ENCODE measurements around the gene NRP2.

Gene NRP2

DNA sequence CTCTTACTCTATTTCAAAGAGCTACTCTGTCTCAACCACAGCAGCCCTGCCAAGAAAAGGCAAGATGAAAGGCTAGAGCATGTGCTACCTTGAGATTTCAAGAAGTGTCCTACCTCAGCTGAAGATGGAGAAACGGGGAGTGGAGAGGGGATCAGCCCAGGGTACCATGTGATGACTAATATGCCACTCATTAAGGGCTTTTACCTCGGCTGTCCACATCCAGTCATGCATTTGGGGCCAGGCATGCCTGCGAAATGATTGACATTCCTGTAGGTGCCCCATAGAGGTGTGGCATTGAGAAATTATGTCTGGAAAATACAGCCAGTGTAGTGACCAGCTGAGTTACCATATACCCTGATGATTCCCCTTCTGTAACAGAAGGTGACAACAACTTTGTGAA is 96.1 kb downstream of the NRP2 start:
- Histone ChIP-seq H4K20me1 (ENCODE audit: insufficient read depth) (no peaks in the 10 kb centered on the region), H3K36me3 (ENCODE audit: insufficient read depth) (no peaks in the 10 kb centered on the region), H3K79me2 (ENCODE audit: insufficient read depth, low read depth) (no peaks in the 10 kb centered on the region), H3K27ac (no peak overlapping the region), H3K4me1 (ENCODE audit: low read depth, poor library complexity, severe bottlenecking) (no peaks in the 10 kb centered on the region), H3K4me3 (IDR thresholded peaks at IDR 0.05; ENCODE audit: insufficient read depth, low read depth, low read length) (no peak overlapping the region), H3K9ac (no peak overlapping the region), H3K27me3 (ENCODE audit: insufficient read depth, low read depth) (no peaks in the 10 kb centered on the region), H3K4me2 (no peak overlapping the region), H2AFZ (ENCODE audit: low read depth) (no peak overlapping the region)
- TF ChIP-seq, protein P1, sequence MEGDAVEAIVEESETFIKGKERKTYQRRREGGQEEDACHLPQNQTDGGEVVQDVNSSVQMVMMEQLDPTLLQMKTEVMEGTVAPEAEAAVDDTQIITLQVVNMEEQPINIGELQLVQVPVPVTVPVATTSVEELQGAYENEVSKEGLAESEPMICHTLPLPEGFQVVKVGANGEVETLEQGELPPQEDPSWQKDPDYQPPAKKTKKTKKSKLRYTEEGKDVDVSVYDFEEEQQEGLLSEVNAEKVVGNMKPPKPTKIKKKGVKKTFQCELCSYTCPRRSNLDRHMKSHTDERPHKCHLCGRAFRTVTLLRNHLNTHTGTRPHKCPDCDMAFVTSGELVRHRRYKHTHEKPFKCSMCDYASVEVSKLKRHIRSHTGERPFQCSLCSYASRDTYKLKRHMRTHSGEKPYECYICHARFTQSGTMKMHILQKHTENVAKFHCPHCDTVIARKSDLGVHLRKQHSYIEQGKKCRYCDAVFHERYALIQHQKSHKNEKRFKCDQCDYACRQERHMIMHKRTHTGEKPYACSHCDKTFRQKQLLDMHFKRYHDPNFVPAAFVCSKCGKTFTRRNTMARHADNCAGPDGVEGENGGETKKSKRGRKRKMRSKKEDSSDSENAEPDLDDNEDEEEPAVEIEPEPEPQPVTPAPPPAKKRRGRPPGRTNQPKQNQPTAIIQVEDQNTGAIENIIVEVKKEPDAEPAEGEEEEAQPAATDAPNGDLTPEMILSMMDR (conservative IDR thresholded peaks at IDR 0.05; ENCODE audit: low read depth, low read length), result no peak

DNA sequence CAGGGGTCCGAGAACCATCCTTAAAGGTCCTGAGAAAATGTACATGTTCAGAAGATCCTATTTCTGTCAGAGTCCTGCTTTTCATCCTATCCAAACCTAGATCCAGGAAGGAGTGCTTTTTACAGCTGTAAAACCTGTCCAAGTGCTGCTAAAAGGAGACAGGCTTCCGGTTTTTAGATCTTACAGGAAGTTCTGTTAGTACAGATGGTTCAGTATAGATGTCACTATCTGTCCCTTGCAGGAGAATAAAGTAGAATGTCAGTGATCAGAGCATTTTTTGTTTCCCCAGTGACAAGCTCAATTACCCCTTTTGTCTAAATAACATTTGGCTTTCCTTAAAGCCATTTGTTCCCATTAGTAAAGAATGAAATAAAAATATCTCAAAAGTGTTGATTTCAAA is 98.3 kb downstream of the NRP2 start:
- Histone ChIP-seq H2AFZ (ENCODE audit: low read depth) (no peak overlapping the region), H3K4me3 (IDR thresholded peaks at IDR 0.05; ENCODE audit: insufficient read depth, low read depth, low read length) (no peak overlapping the region), H3K27ac (no peak overlapping the region), H3K9ac (no peak overlapping the region), H3K4me2 (no peak overlapping the region), H3K36me3 (ENCODE audit: insufficient read depth) (no peaks in the 10 kb centered on the region), H4K20me1 (ENCODE audit: insufficient read depth) (no peaks in the 10 kb centered on the region), H3K27me3 (ENCODE audit: insufficient read depth, low read depth) (no peaks in the 10 kb centered on the region), H3K79me2 (ENCODE audit: insufficient read depth, low read depth) (no peaks in the 10 kb centered on the region), H3K4me1 (ENCODE audit: low read depth, poor library complexity, severe bottlenecking) (no peaks in the 10 kb centered on the region)
- TF ChIP-seq, protein P1 (conservative IDR thresholded peaks at IDR 0.05; ENCODE audit: low read depth, low read length), result no peak

DNA sequence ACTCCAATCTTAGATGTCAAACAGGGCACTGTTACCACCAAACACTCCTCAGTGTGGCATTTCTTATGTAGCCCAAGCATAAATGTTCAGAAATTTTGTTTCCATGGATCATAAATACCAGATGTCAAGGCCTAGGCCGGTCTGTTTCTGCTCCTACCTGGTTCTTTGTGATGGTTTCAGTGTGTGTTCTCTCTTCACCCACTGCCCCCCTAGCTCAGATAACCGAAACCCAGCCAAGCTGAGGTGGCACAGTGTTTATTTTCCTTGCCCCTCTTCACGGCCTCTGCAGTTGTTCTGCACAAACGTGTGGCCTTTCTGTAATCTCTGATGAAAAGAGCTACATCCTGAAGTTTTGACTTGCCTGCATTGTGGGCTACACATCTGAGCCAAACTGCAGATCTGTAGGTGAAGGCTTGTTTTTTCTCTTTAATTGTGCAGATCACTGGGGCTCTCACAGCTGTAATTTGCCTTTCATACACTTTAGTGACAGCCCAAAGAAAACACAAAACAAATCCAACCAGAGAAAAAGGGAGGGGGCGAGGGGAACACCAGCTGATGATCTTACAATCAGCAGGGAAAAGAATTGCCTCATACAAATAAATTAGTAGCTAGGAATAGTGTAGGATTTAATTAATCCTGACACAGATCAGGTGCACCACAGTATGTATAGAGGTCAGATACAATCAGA is 99.1 kb downstream of the NRP2 start:
- no peaks in the 10 kb centered on the region for H3K4me1 ChIP-seq (ENCODE audit: low read depth, poor library complexity, severe bottlenecking)
- TF ChIP-seq, protein P1 (conservative IDR thresholded peaks at IDR 0.05; ENCODE audit: low read depth, low read length), result no peak
- H3K9ac ChIP-seq, result no peak overlapping the region
- no peak overlapping the region for H3K4me2 ChIP-seq
- no peak overlapping the region for H3K27ac ChIP-seq
- no peak overlapping the region for H3K4me3 ChIP-seq (IDR thresholded peaks at IDR 0.05; ENCODE audit: insufficient read depth, low read depth, low read length)
- no peaks in the 10 kb centered on the region for H3K27me3 ChIP-seq (ENCODE audit: insufficient read depth, low read depth)
- H3K36me3 ChIP-seq (ENCODE audit: insufficient read depth), result no peaks in the 10 kb centered on the region
- H3K79me2 ChIP-seq (ENCODE audit: insufficient read depth, low read depth), result no peaks in the 10 kb centered on the region
- H4K20me1 ChIP-seq (ENCODE audit: insufficient read depth), result no peaks in the 10 kb centered on the region
- no peak overlapping the region for H2AFZ ChIP-seq (ENCODE audit: low read depth)

DNA sequence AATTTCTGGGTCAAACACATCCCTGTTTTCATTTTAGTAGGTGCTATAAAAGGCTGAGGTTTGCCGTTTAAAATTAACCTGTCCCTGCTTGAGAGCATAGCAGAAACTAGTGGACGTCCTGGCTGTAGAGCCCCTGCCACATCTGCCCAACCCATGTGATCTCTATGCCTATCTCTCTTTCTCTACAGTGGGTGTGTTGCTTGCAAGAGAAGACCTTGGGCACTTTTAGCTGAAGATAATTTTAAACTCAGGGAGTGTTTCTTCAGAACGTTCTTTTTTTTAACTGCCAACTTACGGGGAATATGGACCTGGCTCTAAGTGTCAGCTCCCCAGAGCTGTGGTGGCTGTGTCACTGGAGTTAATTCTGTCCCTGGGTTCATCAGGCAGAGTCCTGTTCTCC is 100.6 kb downstream of the NRP2 start:
- TF ChIP-seq, protein P1 (conservative IDR thresholded peaks at IDR 0.05; ENCODE audit: low read depth, low read length), result no peak
- no peaks in the 10 kb centered on the region for H3K27me3 ChIP-seq (ENCODE audit: insufficient read depth, low read depth)
- H3K9ac ChIP-seq, result no peak overlapping the region
- H3K4me3 ChIP-seq (IDR thresholded peaks at IDR 0.05; ENCODE audit: insufficient read depth, low read depth, low read length), result no peak overlapping the region
- H3K4me2 ChIP-seq, result no peak overlapping the region
- H3K36me3 ChIP-seq (ENCODE audit: insufficient read depth), result no peaks in the 10 kb centered on the region
- no peak overlapping the region for H3K27ac ChIP-seq
- no peaks in the 10 kb centered on the region for H3K79me2 ChIP-seq (ENCODE audit: insufficient read depth, low read depth)
- H4K20me1 ChIP-seq (ENCODE audit: insufficient read depth), result no peaks in the 10 kb centered on the region
- H3K4me1 ChIP-seq (ENCODE audit: low read depth, poor library complexity, severe bottlenecking), result no peaks in the 10 kb centered on the region
- no peak overlapping the region for H2AFZ ChIP-seq (ENCODE audit: low read depth)

Measured in KMS-11 (cell line).